Dermis blood vessel endothelial cell (primary cell): ENCODE data around the gene PNMA6E. TPM values are rescaled to one million over a fixed set of nuclear protein-coding genes. Genes with fewer than 3 reads are reported as not detected.
A peak's percentile ranks its signal among the peaks of the same experiment; 100 is the strongest.

Experiments
- DNase-seq: peaks from one replicate; pipeline ENCODE4 v3.0.0; 2010
- total RNA-seq: library from RNA; depleted of rRNA; stranded (reverse); fragments of >200 nt; gene quantifications from 2 replicates; pipeline ENCODE4 v1.2.3, GENCODE V29; 2014

The PNMA6E gene
- total RNA-seq, 1 donor from 2014 or later = not detected

GRCh38 chrX:153382563-153383482, 18.3 kb downstream of the PNMA6E start:
- no peak for DNase-seq

GRCh38 chrX:153381684-153382532, 19.2 kb downstream of the PNMA6E start:
- DNase-seq = peak; percentile 62

DNA sequence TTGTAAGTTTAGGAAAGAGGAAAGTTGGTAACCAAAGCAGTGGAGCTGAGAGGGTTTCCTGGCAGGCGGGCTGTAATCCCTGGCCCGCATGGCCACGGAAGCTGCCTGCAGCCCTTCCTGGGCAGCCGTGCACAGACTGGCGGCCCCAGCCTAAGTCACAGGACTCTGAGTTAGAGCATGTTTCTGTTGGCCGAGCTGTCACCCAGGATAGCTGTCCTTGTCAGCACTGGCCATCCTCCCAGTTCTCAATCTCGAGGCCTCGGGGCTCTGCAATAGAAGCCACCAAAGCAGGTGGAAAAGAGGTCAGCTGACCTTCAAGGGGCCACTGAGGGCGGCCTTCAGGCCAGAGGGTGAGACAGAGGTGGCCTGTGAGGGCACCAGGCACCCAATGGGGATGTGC, 20.5 kb downstream of the PNMA6E start:
- DNase-seq = no peak

DNA sequence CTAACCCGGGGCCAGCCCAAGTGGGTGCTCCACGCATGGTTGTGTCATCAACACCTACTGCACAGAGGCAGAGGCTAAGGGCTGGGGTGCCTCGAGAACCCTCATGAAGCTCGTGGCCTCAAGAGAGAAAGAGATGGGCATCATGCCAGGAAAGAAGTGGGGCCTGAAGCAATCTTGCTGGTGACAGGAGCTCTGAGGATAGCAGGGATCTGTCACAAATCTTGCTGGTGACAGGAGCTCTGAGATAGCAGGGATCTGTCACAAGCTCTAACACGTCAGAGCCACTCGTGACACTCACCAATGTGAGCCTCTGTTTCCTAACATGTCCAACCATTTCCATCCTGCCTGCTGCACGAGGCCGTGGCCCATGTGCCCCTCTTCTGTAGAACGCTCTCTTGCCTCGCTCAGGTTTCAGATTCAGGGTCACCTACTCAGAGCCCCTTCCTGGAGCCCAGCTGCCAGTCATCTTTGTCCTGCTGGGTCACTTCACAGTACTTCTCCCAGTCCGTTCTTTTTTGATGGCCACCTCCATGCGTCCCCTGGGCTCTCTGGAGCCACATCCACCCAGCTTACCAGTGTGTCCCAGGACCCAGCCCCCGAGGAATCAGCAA, 21.1 kb downstream of the PNMA6E start:
- DNase-seq = no peak

DNA sequence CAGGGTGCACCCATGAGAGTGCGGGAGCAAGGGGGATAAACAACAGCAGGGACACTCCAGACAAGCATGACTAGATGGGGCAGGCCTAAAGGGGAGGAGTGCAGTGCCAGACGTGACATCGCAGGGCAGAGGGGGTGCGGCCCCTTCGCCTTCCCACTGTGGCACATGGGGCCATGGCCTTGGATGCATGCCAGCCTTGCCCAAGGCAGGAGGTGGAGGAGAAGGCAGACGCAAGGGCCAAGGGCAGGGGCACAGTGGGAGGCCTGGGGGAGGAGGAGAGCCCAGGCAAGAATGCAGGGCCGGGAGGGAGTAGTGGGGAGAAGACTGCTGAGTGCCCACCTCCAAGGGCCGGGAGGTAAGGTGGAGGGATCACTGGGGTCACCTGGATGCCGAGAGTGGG, 21.6 kb downstream of the PNMA6E start:
- DNase-seq = no peak

DNA sequence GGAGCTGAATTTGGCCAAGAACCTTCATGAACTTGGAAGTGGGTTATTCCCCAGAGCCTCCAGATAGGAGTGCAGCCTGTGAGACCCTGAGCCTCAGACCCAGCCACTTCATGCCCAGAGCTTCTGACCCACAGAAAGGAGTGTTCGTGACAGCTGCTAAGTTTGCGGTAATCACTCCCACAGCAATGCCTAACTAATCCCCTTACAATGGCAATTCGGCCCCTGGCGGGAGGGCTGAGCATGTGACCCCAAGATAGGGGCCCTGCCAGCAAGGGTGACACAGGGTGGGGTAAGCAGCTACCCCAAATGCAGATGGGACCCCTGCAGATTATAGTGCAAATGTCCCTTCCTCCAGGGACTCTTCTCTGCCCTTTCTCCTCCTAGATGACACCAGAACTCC, 22.5 kb downstream of the PNMA6E start:
- DNase-seq = no peak

GRCh38 chrX:153377727-153378126, 23.4 kb downstream of the PNMA6E start:
- no peak for DNase-seq

DNA sequence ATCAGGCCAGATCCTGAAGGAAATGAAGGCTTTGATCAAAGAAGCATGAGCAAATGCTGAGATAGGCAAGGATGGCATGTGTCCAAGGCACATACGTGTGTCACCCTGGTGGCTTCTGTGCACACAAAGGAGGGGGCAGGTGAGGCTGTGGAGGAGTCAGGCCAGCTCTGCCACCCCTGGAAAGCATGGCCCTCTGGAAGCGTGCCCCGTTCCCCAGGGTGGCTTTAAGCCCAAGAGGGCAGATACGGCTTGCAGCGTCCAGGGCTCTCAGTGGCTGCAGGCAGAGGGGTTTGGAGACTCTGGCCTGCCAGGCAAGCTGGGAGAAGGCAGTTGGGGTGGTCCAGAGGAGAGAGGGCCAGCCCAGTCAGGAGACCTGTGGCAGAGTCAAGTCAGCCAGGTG, 25.6 kb downstream of the PNMA6E start:
- no peak for DNase-seq

- peak; percentile 5 for DNase-seq
Measured at GRCh38 chrX:153374426-153374825, 26.7 kb downstream of the PNMA6E start.

DNA sequence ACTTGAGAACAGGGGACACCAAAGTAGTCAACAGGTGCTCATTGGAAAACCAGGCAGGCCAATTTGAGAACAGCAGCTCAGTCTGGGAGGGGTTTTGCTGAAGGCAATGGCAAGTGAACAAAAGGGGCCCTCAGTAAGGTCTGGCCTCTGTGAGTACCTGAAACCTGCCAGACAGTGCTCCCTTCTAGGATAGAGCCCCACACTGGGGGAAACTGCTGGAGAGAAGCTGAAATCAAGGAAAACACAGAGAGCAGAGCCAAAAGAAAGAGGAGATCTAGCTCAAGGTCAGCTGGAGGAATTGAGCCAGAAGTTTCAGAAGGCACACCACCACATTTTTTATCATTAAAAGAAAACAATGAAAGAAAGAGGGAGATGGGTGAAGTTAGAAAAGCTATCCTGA, 28.2 kb downstream of the PNMA6E start:
- no peak for DNase-seq

- DNase-seq = no peak
Measured at GRCh38 chrX:153371256-153371655, 29.9 kb downstream of the PNMA6E start.

DNA sequence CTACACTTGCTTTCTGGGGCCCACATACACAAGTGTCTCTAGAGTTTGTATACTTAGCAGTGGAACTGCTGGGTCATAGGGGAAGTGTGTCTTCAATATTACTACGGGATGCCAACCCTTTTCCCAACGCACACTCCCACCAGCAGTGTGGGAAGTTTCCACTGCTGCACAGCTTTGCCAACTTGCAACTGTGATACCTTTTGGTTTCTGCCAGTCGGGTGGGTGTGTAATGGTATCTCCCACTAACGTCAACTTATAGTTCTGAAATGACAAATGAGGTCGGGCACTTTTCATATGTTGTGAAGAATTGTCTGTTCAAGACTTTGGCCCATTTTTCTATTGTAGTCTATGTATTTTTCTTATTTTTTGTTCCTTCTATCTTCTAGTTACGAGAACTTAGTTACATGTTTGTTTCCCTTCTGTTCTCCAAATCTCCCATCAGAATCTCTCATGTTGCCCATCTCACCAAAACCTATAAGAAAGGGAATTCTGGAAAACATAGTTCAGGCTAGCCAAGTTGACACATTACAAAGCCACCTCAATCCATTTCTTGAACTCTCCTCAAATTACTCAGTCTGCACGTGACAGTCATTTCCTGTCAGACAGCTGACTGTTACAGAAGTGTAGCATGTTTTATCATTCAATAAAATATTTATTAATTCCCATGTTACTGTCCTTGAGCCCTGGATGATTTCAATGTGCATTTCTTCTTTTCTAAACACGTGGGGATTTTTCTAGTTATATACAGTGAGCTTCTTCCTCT, 30.7 kb downstream of the PNMA6E start:
- DNase-seq = peak; percentile 16

GRCh38 chrX:153366878-153367538, 34.1 kb downstream of the PNMA6E start:
- DNase-seq = no peak

DNA sequence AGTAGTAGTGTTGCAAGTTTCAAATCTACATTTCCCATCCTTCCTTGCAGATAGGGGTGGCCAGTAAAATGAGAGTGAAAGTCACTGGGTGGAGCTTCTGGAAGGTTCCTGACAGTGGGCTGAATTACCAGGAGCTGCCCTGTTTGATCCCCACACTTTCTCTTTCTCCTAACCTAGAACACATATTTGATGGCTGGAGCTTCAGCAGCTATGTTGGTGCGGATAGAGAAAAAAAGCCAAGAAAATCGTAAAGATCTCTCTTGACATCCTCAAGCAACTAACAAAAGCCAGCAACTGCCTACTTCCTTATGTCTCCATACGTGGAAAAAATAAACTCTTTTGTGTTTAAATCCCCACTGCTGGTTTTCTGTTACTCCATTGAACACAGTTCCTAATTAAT, 35.0 kb downstream of the PNMA6E start:
- no peak for DNase-seq

GRCh38 chrX:153365670-153366069, 35.5 kb downstream of the PNMA6E start:
- DNase-seq = no peak

DNA sequence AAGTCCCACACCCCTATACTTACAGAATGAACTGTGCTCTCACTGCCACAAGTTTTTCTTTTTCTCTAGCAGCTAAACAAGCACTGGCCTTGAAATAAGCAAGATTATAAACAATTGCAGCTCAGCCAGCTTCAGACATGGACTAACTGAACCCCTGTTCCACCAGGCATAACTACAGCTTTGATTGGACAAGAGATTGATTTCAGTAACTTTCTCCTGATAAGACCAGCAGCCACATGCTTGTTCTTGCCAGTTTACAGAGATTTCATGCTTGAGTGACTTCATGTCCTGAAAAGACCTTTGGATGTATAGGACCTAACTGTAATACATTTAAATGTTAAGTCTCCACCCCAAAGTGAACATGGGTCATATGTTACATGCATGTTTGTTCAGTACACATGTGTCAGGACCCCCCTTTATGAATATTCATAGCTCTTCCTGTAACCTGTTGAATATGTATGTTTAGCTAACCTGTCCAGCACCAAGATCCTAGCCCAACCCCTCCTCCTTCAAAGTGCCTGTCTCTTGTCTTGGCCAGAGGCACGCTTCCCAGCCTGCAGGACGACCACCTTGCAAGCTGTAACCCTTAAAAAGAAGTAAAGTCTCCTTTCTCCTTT, 39.3 kb downstream of the PNMA6E start:
- no peak for DNase-seq

- DNase-seq = no peak
Measured at GRCh38 chrX:153357877-153358276, 43.3 kb downstream of the PNMA6E start.

DNA sequence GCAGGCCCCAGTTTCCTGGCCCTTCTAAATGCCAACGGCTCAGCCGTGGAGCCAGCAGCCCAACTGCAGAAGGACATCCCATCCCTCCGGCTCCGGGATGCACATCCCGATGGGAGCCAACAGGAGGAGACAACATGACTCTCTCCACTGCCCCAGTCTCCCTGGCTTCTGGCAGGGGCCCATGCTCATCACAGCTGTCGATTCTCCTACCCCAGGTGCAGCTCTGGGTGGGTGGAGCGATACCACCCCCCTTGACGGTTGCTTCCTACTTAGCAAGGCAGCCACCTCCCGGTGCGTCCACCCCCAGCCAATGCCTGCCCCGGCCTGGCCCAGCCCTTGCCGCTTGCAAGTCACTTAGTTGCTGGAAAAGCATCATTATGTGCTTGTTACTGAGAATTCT, 47.7 kb downstream of the PNMA6E start:
- no peak for DNase-seq

GRCh38 chrX:153352858-153353257, 48.3 kb downstream of the PNMA6E start:
- DNase-seq = no peak

DNA sequence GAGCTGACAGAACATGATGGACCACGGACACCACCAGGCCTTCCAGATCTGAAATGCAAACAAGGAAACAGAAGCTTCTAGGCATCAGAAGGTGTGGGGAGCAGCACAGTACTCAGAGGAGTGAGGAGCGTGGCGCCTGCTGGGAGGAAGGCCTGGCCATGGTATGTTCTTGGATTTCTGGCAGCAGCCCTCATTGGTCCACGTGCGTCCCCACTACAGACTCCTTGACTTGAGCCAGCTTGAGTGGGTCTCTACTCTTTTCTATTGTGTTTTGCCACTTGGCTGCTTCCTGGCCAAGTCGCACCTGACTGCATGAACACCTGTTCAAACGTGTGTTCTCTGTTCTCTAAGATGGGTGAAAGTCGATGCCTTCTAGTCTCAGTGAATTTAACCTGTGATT, 49.2 kb downstream of the PNMA6E start:
- no peak for DNase-seq

- DNase-seq = no peak
Measured at GRCh38 chrX:153349952-153350351, 51.2 kb downstream of the PNMA6E start.
